NCI-H146 treated with DMSO at 0.1 percent for 48 hours (cell line): ENCODE results near the gene DLX2.

Experiments
- DNase-seq: peaks from one replicate; lab custom pipeline; 2025; ENCODE audit not compliant: unreplicated experiment; lab: John Stamatoyannopoulos, UW

DLX2 gene

GRCh38 chr2:172056293-172056692 lies 46.4 kb downstream of the DLX2 start:
- DNase-seq, result no peak

- DNase-seq, result no peak
Measured at GRCh38 chr2:172053486-172053885, 49.2 kb downstream of the DLX2 start.

- DNase-seq, result peak; percentile 78
Measured at GRCh38 chr2:172052000-172052983, 50.4 kb downstream of the DLX2 start.

- no peak for DNase-seq
Measured at GRCh38 chr2:172050479-172051125, 52.1 kb downstream of the DLX2 start.

- DNase-seq, result no peak
Measured at GRCh38 chr2:172049567-172050120, 53.1 kb downstream of the DLX2 start.
